DND-41 (cell line): ENCODE measurements around the gene GSKIP.

ENCODE experiments used
- ATAC-seq: fragments of 200-7000 bp; cut with Tn5 transposase; 3 replicates; pipeline ENCODE4 v1.9.1; 2021; ENCODE audit warnings: low read depth; ENCODE audit not compliant: insufficient read depth
- DNase-seq: peaks from one replicate; pipeline ENCODE4 v3.0.0-alpha.2; 2020
- H2AFZ ChIP-seq: 2 replicates; pipeline ENCODE4 v1.6.0; 2012; ENCODE audit warnings: low read depth, low read length
- H3K27ac ChIP-seq: 2 replicates; pipeline ENCODE4 v1.5.1; 2012; ENCODE audit warnings: low read length, inconsistent platforms
- H3K27me3 ChIP-seq: fragments of 200-600 bp; sonication (generic); 2 replicates; pipeline ENCODE4 v1.6.0; 2012; ENCODE audit warnings: low read length, mild to moderate bottlenecking, inconsistent platforms; ENCODE audit not compliant: insufficient read depth, poor library complexity
- H3K36me3 ChIP-seq: 2 replicates; pipeline ENCODE4 v1.5.1; 2012; ENCODE audit warnings: low read length, inconsistent platforms; ENCODE audit not compliant: insufficient read depth
- H3K4me1 ChIP-seq: 2 replicates; pipeline ENCODE4 v1.5.1; 2012; ENCODE audit warnings: mild to moderate bottlenecking, low read length; ENCODE audit not compliant: insufficient read depth
- H3K4me2 ChIP-seq: 2 replicates; pipeline ENCODE4 v1.6.0; 2012; ENCODE audit warnings: mild to moderate bottlenecking, moderate library complexity, low read length, inconsistent platforms; ENCODE audit not compliant: insufficient read depth
- H3K4me3 ChIP-seq, 2 experiments: fragments of 200-600 bp in 1 of 2; shearing (Covaris generic) in 1 of 2; 2 replicates each; pipeline ENCODE4 v1.5.1; 2012 to 2016; ENCODE audit warnings: inconsistent platforms in 2 of 2, low read length in 2 of 2, mild to moderate bottlenecking in 2 of 2, low read depth in 1 of 2, moderate library complexity in 1 of 2
- H3K79me2 ChIP-seq: 2 replicates; pipeline ENCODE4 v1.6.0; 2012; ENCODE audit warnings: low read length, inconsistent platforms; ENCODE audit not compliant: insufficient read depth
- H3K9ac ChIP-seq: 2 replicates; pipeline ENCODE4 v1.6.0; 2012; ENCODE audit warnings: low read depth, mild to moderate bottlenecking, inconsistent platforms, low read length, moderate library complexity
- H3K9me3 ChIP-seq: 2 replicates; pipeline ENCODE4 v1.5.1; 2012; ENCODE audit warnings: low read length, moderate library complexity, mild to moderate bottlenecking, inconsistent platforms; ENCODE audit not compliant: insufficient read depth, severe bottlenecking
- H4K20me1 ChIP-seq: 2 replicates; pipeline ENCODE4 v1.6.0; 2012; ENCODE audit warnings: low read length; ENCODE audit not compliant: insufficient read depth
- EZH2 ChIP-seq: IDR thresholded peaks from 3 replicates; pipeline ENCODE4 v1.6.1; 2012; ENCODE audit warnings: borderline replicate concordance, low read depth, mild to moderate bottlenecking, moderate library complexity, low read length, inconsistent platforms; ENCODE audit not compliant: severe bottlenecking
- TF ChIP-seq, protein P1 (sequence below): IDR thresholded peaks from 2 replicates; pipeline ENCODE4 v1.5.1; 2012; ENCODE audit warnings: borderline replicate concordance, low read length, moderate library complexity, mild to moderate bottlenecking; ENCODE audit not compliant: poor library complexity, severe bottlenecking; ENCODE audit errors: extremely low read depth

Gene GSKIP

GRCh38 chr14:96415559-96415958, 52.2 kb downstream of the GSKIP start:
- no peak for ATAC-seq

GRCh38 chr14:96416292-96416691, 53.0 kb downstream of the GSKIP start:
- H3K4me3 ChIP-seq, result no peak overlapping the region
- H3K27ac ChIP-seq, result no peak overlapping the region
- no peak for ATAC-seq
- H3K9me3 ChIP-seq, result no peaks in the 10 kb centered on the region
- no peak overlapping the region for H3K4me2 ChIP-seq
- TF ChIP-seq, protein P1, sequence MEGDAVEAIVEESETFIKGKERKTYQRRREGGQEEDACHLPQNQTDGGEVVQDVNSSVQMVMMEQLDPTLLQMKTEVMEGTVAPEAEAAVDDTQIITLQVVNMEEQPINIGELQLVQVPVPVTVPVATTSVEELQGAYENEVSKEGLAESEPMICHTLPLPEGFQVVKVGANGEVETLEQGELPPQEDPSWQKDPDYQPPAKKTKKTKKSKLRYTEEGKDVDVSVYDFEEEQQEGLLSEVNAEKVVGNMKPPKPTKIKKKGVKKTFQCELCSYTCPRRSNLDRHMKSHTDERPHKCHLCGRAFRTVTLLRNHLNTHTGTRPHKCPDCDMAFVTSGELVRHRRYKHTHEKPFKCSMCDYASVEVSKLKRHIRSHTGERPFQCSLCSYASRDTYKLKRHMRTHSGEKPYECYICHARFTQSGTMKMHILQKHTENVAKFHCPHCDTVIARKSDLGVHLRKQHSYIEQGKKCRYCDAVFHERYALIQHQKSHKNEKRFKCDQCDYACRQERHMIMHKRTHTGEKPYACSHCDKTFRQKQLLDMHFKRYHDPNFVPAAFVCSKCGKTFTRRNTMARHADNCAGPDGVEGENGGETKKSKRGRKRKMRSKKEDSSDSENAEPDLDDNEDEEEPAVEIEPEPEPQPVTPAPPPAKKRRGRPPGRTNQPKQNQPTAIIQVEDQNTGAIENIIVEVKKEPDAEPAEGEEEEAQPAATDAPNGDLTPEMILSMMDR, result no peak
- no peak for TF ChIP-seq EZH2
- DNase-seq, result no peak
- no peak overlapping the region for H2AFZ ChIP-seq
- H4K20me1 ChIP-seq, result no peaks in the 10 kb centered on the region
- H3K27me3 ChIP-seq, result no peaks in the 10 kb centered on the region
- no peak overlapping the region for H3K9ac ChIP-seq
- no peaks in the 10 kb centered on the region for H3K79me2 ChIP-seq
- H3K4me1 ChIP-seq, result no peaks in the 10 kb centered on the region
- H3K36me3 ChIP-seq, result no peaks in the 10 kb centered on the region

More at GRCh38 chr14:96415559-96415958, 52.2 kb downstream of the GSKIP start:
- DNase-seq, result no peak
- Histone ChIP-seq H3K4me2 (no peak overlapping the region), H3K79me2 (no peaks in the 10 kb centered on the region), H2AFZ (no peak overlapping the region), H3K27me3 (no peaks in the 10 kb centered on the region), H3K4me1 (no peaks in the 10 kb centered on the region), H3K4me3 (no peak overlapping the region), H4K20me1 (no peaks in the 10 kb centered on the region), H3K27ac (no peak overlapping the region), H3K36me3 (no peaks in the 10 kb centered on the region), H3K9me3 (no peaks in the 10 kb centered on the region), H3K9ac (no peak overlapping the region)
- no peak for TF ChIP-seq EZH2
- TF ChIP-seq, protein P1, result no peak

GRCh38 chr14:96417254-96417653, 53.9 kb downstream of the GSKIP start:
- Histone ChIP-seq H2AFZ (no peak overlapping the region), H3K9ac (no peak overlapping the region), H3K36me3 (no peaks in the 10 kb centered on the region), H3K4me1 (no peaks in the 10 kb centered on the region), H3K4me3 (no peak overlapping the region), H3K79me2 (no peaks in the 10 kb centered on the region), H3K4me2 (no peak overlapping the region), H3K27ac (no peak overlapping the region), H3K9me3 (no peaks in the 10 kb centered on the region), H4K20me1 (no peaks in the 10 kb centered on the region), H3K27me3 (no peaks in the 10 kb centered on the region)
- DNase-seq (no peak), ATAC-seq (no peak)
- TF ChIP-seq, protein P1, result no peak
- no peak for TF ChIP-seq EZH2

DNA sequence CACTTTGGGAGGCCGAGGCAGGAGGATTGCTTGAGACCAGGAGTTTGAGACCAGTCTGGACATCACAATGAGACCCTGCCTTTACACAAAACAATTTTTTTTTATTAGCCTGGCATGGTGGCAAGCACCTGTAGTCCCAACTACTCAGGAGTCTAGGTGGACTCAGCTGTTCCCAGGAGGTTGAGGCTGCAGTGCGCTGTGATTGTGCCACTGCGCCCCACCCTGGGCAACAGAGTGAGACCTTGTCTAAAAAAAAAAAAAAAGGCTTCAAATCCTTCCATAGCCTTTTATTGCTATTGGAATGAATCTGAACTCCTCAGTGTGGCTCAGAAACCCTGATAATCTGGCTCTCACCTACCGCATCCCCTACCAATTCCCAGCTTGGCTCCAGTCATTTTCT, 54.7 kb downstream of the GSKIP start:
- Histone ChIP-seq H3K27me3 (no peaks in the 10 kb centered on the region), H3K4me2 (no peak overlapping the region), H3K9ac (no peak overlapping the region), H3K4me3 (no peak overlapping the region), H3K36me3 (no peaks in the 10 kb centered on the region), H4K20me1 (no peaks in the 10 kb centered on the region), H2AFZ (no peak overlapping the region), H3K27ac (no peak overlapping the region), H3K9me3 (no peaks in the 10 kb centered on the region), H3K4me1 (no peaks in the 10 kb centered on the region), H3K79me2 (no peaks in the 10 kb centered on the region)
- TF ChIP-seq EZH2, result no peak
- TF ChIP-seq, protein P1, result no peak
- DNase-seq (no peak), ATAC-seq (no peak)
